ENCODE results near the gene EPHB6.

Gene EPHB6

DNA sequence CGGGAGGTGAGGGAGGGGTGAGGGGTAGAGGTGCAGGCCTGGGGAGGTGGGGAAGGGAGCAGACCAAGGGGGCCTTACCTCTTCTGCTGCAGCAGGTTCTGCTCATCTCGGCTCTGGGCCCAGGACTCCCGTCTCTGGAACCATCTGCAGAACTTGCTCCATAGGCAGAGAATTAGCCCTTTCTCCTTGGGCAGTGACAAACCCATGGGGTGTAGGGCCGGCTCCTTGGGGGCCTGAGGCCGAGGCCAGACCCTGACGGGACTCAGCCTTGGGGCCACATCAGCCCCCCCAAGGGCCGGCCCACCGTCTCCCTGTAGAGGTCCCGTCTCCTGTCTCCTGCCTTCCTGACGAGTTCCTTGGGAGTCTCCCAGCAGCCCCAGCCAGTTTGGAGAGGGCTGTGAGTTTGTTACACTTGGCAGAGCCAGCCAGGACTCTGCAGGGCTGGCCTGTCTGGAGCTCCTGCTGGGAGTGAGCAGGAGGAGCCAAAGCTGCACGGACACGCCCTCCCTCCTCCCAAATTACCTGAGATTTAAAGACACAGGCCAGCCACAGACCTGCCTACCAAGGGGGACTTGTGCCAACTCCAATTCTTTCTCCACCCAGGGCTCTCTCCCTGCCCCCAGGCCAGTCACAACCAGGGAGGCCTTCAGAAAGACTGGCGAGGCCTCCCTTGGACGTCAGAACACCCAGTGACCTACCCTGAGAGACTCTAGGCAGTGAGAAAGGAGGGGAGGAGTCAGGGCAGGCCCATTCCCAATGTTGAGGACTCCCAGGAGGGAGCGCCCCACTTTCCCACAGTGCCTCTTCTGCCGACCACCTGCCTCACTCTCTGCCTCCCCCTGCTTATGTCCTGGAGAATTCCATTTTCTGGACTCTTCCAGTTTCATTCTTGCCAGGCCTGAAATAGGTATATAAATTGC lies 30.7 kb downstream of the EPHB6 start, which contains the start of gene TRPV6:
TSS of gene TRPV6 (minus strand) at position 435 of the 920 bp plus-strand sequence.
- TF ChIP-seq CTCF (IDR thresholded peaks at IDR 0.05; ENCODE audit: insufficient read depth, low read length, missing control alignments), result no peak
- ChIA-PET CTCF (no interaction called here), POLR2A (no interaction called here)
- DNase-seq (ENCODE audit: low read depth, low spot score), result no peak
- no peak within 1 kb of the TSS for H3K4me3 ChIP-seq (ENCODE audit: low read depth, low read length)

- ChIA-PET POLR2A (no interaction called here), CTCF (interaction anchor here (0.9 to 1.5 kb wide), 2 partner anchors 26 to 327 kb away, joined by 3 to 5 read pairs; no protein-coding TSS in a partner anchor)
- no peak for DNase-seq (ENCODE audit: low read depth, low spot score)
- no peak for TF ChIP-seq CTCF (IDR thresholded peaks at IDR 0.05; ENCODE audit: insufficient read depth, low read length, missing control alignments)
- no peak overlapping the region for H3K4me3 ChIP-seq (ENCODE audit: low read depth, low read length)
These were observed 32.0 kb downstream of the EPHB6 start for GRCh38 chr7:142886866-142887265.

- DNase-seq (ENCODE audit: low read depth, low spot score), result no peak
- CTCF ChIA-PET, result interaction anchor here (0.9 to 1.5 kb wide), 2 partner anchors 26 to 327 kb away, joined by 3 to 5 read pairs; no protein-coding TSS in a partner anchor
- POLR2A ChIA-PET, result no interaction called here
- H3K4me3 ChIP-seq (ENCODE audit: low read depth, low read length), result no peak overlapping the region
- TF ChIP-seq CTCF (IDR thresholded peaks at IDR 0.05; ENCODE audit: insufficient read depth, low read length, missing control alignments), result no peak
These were observed 32.6 kb downstream of the EPHB6 start for GRCh38 chr7:142887282-142888015.

DNA sequence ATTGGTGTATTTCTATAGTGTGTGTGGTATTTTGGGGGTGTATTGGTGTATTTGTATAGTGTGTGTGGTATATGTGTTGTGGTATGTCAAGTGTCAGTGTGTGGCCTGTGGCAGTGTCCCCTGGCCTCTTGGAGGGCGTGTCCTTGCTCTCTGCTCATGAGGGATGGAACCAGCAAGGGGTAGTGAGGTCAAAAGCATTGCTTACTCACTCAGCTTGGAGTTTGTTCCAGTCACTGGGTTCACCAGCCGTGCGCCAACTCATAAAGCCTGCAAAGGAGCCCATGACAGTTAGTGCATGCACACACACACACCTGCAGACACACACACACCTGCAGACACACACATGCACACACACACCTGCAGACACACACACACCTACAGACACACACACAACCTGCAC lies 34.9 kb downstream of the EPHB6 start:
- CTCF ChIA-PET, result no interaction called here
- POLR2A ChIA-PET, result no interaction called here
- no peak for TF ChIP-seq CTCF (IDR thresholded peaks at IDR 0.05; ENCODE audit: insufficient read depth, low read length, missing control alignments)

GRCh38 chr7:142890874-142891485 lies 36.1 kb downstream of the EPHB6 start:
- CTCF ChIA-PET, result no interaction called here
- H3K4me3 ChIP-seq (ENCODE audit: low read depth, low read length), result no peak overlapping the region
- POLR2A ChIA-PET, result no interaction called here
- TF ChIP-seq CTCF (IDR thresholded peaks at IDR 0.05; ENCODE audit: insufficient read depth, low read length, missing control alignments), result no peak
- DNase-seq (ENCODE audit: low read depth, low spot score), result no peak

More for the DNA sequence above, 34.9 kb downstream of the EPHB6 start:
- H3K4me3 ChIP-seq (ENCODE audit: low read depth, low read length), result no peak overlapping the region
- DNase-seq (ENCODE audit: low read depth, low spot score), result no peak
